Activated T-cell treated with anti-CD3 and anti-CD28 coated beads for 4 hours (primary cell): Measurements from ENCODE around the gene ZNF418.
"Not testable (repeated sequence)": the region's sequence is repeated elsewhere in the genome, so short reads cannot be mapped to it uniquely, and the experiment has no call there.

Experiments used
- DNase-seq: peaks from one replicate; pipeline ENCODE4 v3.0.0-alpha.2; 2020

Gene ZNF418

GRCh38 chr19:57934820-57935665 is at the start of gene ZNF418:
ZNF418 (minus strand) TSS chr19:57935402; CDS start chr19:57933822, 1,580 bp downstream.
- DNase-seq: no peak

DNA sequence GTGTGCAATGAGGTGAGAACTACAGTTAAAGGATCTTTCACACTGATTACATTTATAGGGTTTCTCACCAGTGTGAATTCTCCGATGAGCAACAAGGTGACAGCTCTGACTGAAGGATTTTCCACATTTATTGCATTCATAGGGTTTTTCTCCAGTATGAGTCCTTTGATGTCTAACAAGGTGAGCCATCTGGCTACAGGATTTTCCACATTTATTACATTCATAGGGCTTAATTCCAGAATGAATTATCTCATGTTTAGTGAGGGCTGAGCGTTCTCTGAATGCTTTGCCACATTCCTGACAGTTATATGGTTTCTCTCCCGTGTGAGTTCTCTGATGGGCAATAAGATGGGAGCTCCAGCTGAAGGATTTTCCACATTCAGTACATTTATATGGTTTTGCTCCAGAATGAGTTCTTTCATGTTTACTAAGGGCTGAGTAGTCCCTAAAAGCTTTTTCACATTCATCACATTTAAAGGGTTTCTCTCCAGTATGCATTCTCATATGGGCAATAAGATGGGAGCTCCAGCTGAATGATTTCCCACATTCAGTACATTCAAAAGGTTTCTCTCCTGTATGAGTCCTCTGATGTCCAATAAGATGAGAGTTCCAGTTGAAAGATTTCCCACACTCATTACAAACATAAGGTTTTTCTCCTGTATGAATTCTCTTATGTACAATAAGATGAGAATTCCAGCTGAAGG is 43.5 kb upstream of the ZNF418 start:
- no peak for DNase-seq

DNA sequence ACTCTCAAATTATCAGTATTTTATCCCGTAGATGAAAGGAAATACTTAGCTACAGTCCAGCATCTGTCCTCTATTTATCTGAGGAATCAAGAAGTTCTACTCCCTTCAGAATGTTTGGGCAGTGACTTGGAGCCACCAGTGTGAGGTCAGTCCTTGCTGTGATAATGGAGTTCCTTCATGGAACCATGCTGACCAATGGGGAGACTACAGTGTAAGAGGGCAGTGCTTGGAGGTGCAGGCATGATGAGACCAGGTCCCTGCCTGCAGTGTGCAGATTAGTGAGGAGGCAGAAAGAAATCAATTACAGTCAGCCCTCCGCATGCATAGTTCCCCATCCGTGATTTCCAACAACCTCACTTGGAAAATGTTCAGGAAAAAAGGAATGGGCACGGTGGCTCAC is 39.2 kb upstream of the ZNF418 start, which contains the start of gene C19orf18:
Gene C19orf18 (minus strand): TSS at position 101 of the 400 bp plus-strand sequence. CDS start 102 bp downstream, outside the sequence.
- DNase-seq: no peak

GRCh38 chr19:57964761-57965160 is 29.6 kb upstream of the ZNF418 start:
- no peak for DNase-seq

GRCh38 chr19:57961785-57962184 is 26.6 kb upstream of the ZNF418 start:
- DNase-seq: no peak

GRCh38 chr19:57954996-57955395 is 19.8 kb upstream of the ZNF418 start:
- DNase-seq: no peak

GRCh38 chr19:57949702-57950101 is 14.5 kb upstream of the ZNF418 start:
- DNase-seq: no peak

GRCh38 chr19:57949296-57949695 is 14.1 kb upstream of the ZNF418 start:
- no peak for DNase-seq

- DNase-seq: peak; percentile 79
These were observed 12.4 kb upstream of the ZNF418 start, which contains the start of gene ZNF256 for GRCh38 chr19:57947419-57948134. ZNF256 (minus strand) TSS chr19:57947706; CDS start chr19:57947474, 232 bp downstream.

DNA sequence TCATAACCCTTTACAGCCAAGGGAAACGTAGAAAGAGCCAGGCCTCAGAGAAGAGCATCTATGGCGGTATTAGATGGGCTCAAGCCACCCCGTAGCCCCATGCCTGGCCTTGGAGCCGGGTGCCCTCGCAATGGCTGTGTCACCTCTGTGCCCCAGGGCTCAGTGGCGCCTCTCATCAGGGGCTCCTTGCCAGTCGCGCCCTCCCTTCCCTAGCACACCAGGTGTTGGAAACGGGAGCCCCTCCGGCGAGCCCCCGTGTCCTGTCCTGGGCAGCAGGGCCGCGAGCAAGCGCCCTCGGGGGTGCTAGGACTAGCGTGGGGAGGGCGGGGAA is 11.9 kb upstream of the ZNF418 start:
- DNase-seq: no peak

GRCh38 chr19:57946316-57946715 is 11.1 kb upstream of the ZNF418 start:
- DNase-seq: no peak

- no peak for DNase-seq
These were observed 6.4 kb upstream of the ZNF418 start for GRCh38 chr19:57941593-57941992.

DNA sequence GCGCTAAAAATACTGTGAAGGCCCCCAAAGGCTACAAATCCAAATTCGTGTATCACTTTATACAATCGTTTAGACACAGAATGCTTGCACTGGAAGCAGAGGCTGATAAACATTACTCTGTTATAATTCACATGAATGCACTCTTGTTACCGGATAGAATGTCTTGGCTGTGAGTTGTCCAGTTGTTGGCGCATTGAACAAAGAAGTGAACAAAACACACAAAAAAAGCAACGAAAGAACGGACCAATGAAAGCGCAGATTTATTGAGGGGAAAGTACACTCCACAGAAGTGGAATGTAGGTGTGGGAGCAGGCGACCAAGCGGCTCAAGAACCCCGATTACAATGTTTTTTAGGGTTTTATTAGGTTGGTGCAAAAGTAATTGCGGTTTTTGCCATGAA is 529 bp upstream of the ZNF418 start:
- DNase-seq: no peak

GRCh38 chr19:57927587-57927986 is 7.6 kb downstream of the ZNF418 start:
- no peak for DNase-seq

DNA sequence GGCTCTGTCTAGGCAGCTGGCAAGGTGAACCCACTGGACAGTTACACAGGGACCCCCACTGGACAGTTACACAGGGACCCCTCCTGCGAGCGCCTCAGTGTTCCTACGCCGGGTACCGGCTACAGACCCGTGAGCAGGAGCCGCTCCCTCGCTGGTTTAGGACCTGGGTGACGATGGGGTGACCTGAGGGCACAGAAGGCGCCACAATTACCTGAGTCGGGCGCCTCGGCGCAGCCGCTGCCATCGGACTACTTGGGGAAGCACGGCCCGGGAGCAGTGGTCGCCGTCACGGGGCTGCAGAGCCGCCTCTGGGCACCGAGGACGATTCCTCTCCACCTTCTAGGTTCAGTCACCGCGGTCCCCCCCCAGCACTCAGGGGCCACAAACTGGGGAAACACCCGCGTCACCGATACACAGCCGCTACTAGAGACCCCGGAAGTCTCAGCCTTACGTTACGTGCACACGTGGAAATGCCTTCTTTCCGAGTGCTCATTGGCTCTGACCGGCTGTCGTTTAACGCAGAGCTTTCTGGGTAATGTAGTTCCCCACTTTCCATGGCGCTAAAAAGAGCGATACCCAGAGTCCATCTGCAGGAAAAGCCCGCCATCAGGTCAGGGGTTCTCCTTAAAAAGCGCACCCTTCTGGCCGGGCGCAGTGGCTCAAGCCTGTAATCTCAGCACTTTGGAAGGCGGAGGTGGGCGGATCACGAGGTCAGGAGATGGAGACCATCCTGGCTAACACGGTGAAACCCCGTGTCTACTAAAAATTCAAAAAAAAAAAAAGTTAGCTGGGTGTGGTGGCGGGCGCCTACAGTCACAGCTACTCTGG is 18.8 kb downstream of the ZNF418 start, which contains the start of gene ZNF417:
Gene ZNF417 (minus strand): TSS at position 425 of the 828 bp plus-strand sequence. CDS start 181 bp downstream, at position 244.
- DNase-seq: peak; percentile 83

DNA sequence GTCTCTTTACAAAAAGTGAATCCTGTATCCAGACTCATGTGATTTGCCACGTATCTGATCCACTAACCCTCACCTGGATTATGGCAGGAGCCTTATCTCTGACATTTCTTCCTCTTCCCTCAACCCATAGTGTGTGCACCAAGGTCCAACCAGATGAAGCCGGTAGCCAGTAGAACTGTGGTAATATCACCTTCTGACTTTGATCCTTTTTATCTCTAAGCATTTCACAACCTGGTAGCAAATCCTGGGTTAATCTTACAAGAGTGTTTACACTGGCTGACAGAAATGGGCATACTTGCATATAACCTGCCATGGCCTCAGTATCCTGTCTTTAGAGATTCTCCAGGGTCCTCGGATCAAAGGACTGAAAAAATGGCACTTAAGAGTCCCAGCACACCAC is 20.7 kb downstream of the ZNF418 start:
- DNase-seq: no peak

GRCh38 chr19:57907394-57907793 is 27.8 kb downstream of the ZNF418 start:
- no peak for DNase-seq

DNA sequence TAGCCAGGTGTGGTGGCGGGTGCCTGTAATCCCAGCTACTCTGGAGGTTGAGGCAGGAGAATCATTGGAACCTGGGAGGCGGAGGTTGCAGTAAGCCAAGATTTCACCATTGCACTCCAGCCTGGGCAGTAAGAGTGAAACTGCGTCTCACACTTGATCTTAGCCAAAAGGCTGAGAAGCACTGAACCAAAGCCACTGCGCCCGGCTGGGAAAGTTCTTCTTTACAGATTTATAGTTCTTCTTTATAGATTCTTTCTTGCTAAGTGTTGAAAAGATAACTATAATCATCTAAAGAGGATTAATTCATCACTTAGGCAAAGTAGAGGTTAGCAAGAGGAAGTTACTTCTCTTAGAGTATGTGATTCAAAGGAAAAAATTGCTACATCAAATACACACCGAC is 29.9 kb downstream of the ZNF418 start:
- DNase-seq: no peak

DNA sequence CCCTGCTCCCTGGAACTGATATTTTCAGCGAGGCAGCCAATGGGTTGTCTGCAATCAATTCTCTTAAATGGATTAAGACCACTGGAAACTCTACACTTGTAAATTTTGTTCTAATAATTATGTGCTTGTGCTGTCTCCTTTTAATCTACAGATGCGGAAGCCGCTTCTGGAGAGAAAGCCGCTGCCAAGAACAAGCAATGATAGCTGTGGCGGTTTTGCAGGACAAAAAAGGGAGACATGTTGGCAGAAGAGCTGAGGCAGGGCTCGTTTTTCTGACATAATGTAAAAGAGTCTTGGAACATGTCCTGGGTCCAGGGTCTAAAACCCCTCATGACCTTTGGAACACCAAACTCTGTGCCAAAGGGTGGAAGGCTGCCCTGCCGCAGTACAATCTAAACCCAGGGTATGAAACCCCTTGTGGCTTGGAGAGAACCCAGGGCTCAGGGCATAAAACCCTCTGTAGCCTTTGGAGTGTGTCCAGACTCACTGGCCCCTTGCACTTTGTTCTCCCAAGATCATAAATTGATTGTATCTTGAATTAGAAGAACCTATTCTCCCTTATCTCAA is 31.5 kb downstream of the ZNF418 start:
- DNase-seq: no peak

DNA sequence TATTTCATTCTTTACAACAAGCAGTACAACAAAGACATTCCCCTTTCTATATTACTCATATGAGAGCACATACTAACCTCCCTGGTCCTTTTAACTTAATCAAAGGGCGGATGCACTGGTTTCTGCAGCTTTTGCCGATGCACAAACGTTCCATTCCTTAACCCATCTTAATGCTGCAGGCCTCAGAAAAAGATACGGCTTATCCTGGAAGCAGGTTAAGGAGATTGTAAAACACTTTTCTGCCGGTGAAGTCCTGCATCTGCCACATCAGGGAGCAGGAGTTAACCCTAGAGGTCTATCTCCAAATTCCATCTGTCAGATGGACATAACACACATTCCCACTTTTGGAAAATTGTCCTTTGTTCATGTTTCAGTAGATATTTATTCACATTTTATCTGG is 34.9 kb downstream of the ZNF418 start:
- no peak for DNase-seq

GRCh38 chr19:57890706-57891105 is 44.5 kb downstream of the ZNF418 start:
- not testable (repeated sequence) for DNase-seq
